K562 (cell line): ENCODE data around the gene WDR90. TPM values are rescaled to one million over a fixed set of nuclear protein-coding genes. Genes with fewer than 3 reads are reported as not detected.

Source experiments
- ATAC-seq: fragments of 200-7000 bp; cut with Tn5 transposase; 3 replicates; pipeline ENCODE4 v1.9.1; 2020; ENCODE audit warnings: moderate library complexity
- BruUV-seq: library from RNA; stranded (reverse); fragments of 400-500 nt; replicated peaks from 2 replicates; lab custom pipeline; 2021; lab: Mats Ljungman, UMichigan
- CTCF ChIA-PET: fragments of 300-600 bp; formaldehyde crosslinking; extraction: SDS; loops from one replicate; lab custom pipeline; 2021; ENCODE audit warnings: low intra/inter-chr PET ratio; lab: Yijun Ruan, JAX
- POLR2A ChIA-PET: fragments of 300-600, 350-650 bp; sonication (Branson Sonifier 250); formaldehyde crosslinking; extraction: SDS; loops from one replicate; lab custom pipeline; 2021; ENCODE audit warnings: antibody characterized with exemption, inconsistent platforms; lab: Yijun Ruan, JAX
- DNase-seq, 4 experiments: peaks; one replicate each; pipeline versions ENCODE4 v3.0.0 to v3.0.0-alpha.2; 2011 to 2018; ENCODE audit warnings: low spot score in 3 of 4, mixed read lengths in 3 of 4; ENCODE audit errors: extremely low read depth in 1 of 4
- FAIRE-seq: peaks from 2 replicates; lab custom pipeline; 2011; peaks lifted over from hg19 to GRCh38; lab: Jason Lieb, UNC
- H2AFZ ChIP-seq: 2 replicates; pipeline ENCODE4 v1.6.0; 2011; ENCODE audit warnings: low read depth, low read length, control low read depth, inconsistent platforms
- H3K27ac ChIP-seq: fragments of 200-600 bp; 3 replicates; pipeline ENCODE4 v1.8.0; 2011; ENCODE audit warnings: low read depth, mild to moderate bottlenecking, control low read depth, inconsistent platforms, low read length, moderate library complexity, mixed read lengths; ENCODE audit errors: extremely low read depth
- H3K27me3 ChIP-seq, 2 experiments: fragments of 300-600 bp in 1 of 2; 2 replicates in 1 of 2; 3 replicates in 1 of 2; pipeline versions ENCODE4 v1.6.0 to v1.8.0; 2011; ENCODE audit warnings: inconsistent platforms in 2 of 2, low read length in 2 of 2, mild to moderate bottlenecking in 1 of 2, mixed read lengths in 1 of 2, moderate library complexity in 1 of 2; ENCODE audit not compliant: control insufficient read depth in 2 of 2, insufficient read depth in 2 of 2
- H3K36me3 ChIP-seq: fragments of 300-600 bp; 3 replicates; pipeline ENCODE4 v1.8.0; 2011; ENCODE audit warnings: mild to moderate bottlenecking, low read length, inconsistent platforms; ENCODE audit not compliant: control insufficient read depth, insufficient read depth
- H3K4me1 ChIP-seq, 2 experiments: fragments of 200-600 bp in 1 of 2; replicated peaks in 1 of 2; 2 replicates in 1 of 2; 3 replicates in 1 of 2; pipeline versions ENCODE4 v1.5.1 to v1.8.0; 2011; ENCODE audit warnings: inconsistent platforms in 2 of 2, low read length in 2 of 2, mild to moderate bottlenecking in 1 of 2, mixed read lengths in 1 of 2, moderate library complexity in 1 of 2; ENCODE audit not compliant: control insufficient read depth in 2 of 2, insufficient read depth in 2 of 2
- H3K4me2 ChIP-seq: 2 replicates; pipeline ENCODE4 v1.6.1; 2011; ENCODE audit warnings: low read length, control low read depth, inconsistent platforms, mixed read lengths; ENCODE audit not compliant: insufficient read depth
- H3K4me3 ChIP-seq: fragments of 200-600 bp; sonication (generic), shearing (Covaris generic); 2 replicates; pipeline ENCODE4 v1.5.1; 2016; ENCODE audit warnings: control low read depth, inconsistent platforms
- H3K79me2 ChIP-seq: fragments of 200-600 bp; 3 replicates; pipeline ENCODE4 v1.8.0; 2011; ENCODE audit warnings: low read length, inconsistent platforms; ENCODE audit not compliant: control insufficient read depth, insufficient read depth
- H3K9ac ChIP-seq, 2 experiments: 2 replicates each; pipeline versions ENCODE4 v1.6.0 to v1.6.1; 2011; ENCODE audit warnings: low read depth in 2 of 2, low read length in 2 of 2, control low read depth in 1 of 2, inconsistent platforms in 1 of 2, mild to moderate bottlenecking in 1 of 2, mixed read lengths in 1 of 2; ENCODE audit not compliant: insufficient read depth in 1 of 2
- H3K9me1 ChIP-seq: one replicate; pipeline ENCODE4 v1.6.0; 2011; ENCODE audit warnings: inconsistent platforms, mild to moderate bottlenecking, low read length, moderate library complexity; ENCODE audit not compliant: control insufficient read depth, insufficient read depth
- H3K9me3 ChIP-seq: replicated peaks from 2 replicates; pipeline ENCODE4 v1.5.1; 2011; ENCODE audit warnings: low read depth, low read length, inconsistent platforms; ENCODE audit not compliant: control insufficient read depth, insufficient read depth
- H4K20me1 ChIP-seq: replicated peaks from 2 replicates; pipeline ENCODE4 v1.6.1; 2011; ENCODE audit warnings: low read length, inconsistent platforms, mixed read lengths; ENCODE audit not compliant: control insufficient read depth, insufficient read depth
- POLR2G ChIP-seq: fragments of 200-400 bp; formaldehyde crosslinking; IDR thresholded peaks from 2 replicates; pipeline ENCODE4 v1.6.1; 2017; ENCODE audit warnings: low read depth, mild to moderate bottlenecking, antibody characterized with exemption, low read length, moderate library complexity
- RBFOX2 ChIP-seq: fragments of 200-400 bp; formaldehyde crosslinking; IDR thresholded peaks from 2 replicates; pipeline ENCODE4 v1.6.1; 2017; ENCODE audit warnings: low read depth, mild to moderate bottlenecking, low read length, moderate library complexity
- RBM15 ChIP-seq: fragments of 200-400 bp; formaldehyde crosslinking; IDR thresholded peaks from 2 replicates; pipeline ENCODE4 v1.6.1; 2018; ENCODE audit warnings: mild to moderate bottlenecking, low read length, moderate library complexity; ENCODE audit not compliant: insufficient read depth
- SMAD3 ChIP-seq: fragments of 450-650 bp; formaldehyde crosslinking; conservative IDR thresholded peaks from 2 replicates; pipeline ENCODE4 v1.4.0; 2020; ENCODE audit warnings: mild to moderate bottlenecking
- WGBS: fragments of 100-300 bp; shearing (Covaris generic); methylation state at CpG from one replicate; pipeline ENCODE4 v1.1.6; 2016; ENCODE audit warnings: low coverage, mixed read lengths; ENCODE audit not compliant: insufficient coverage; ENCODE audit errors: missing lambda C conversion rate; 5-methylcytosine and 5-hydroxymethylcytosine counted together
- in situ Hi-C: fragments of 300-500 bp; cut with MboI; formaldehyde crosslinking; loops from 4 replicates; pipeline ENCODE4 v1.15.0; 2018; ENCODE audit warnings: inconsistent platforms, mixed read lengths
- intact Hi-C: fragments of 100-400 bp; cut with micrococcal nuclease; formaldehyde crosslinking; loops from 2 replicates; pipeline ENCODE4 v1.14.2; 2022
- polyA plus RNA-seq, 8 experiments: library from polyadenylated mRNA; depleted of rRNA in 4 of 8; stranded (reverse) in 5 of 8; unstranded in 3 of 8; fragments of >200 nt; fragmentation: Nextera tagmentation in 2 of 8; fragmentation: Illumina TruSeq in 1 of 8; extraction: Ambion mirVana in 2 of 8; extraction: Trizol in 1 of 8; gene quantifications; 2 replicates each; pipeline versions ENCODE4 v1.2.1 to v1.2.3, GENCODE V29; 2011 to 2014; ENCODE audit warnings: inconsistent platforms in 1 of 8, missing spikeins in 1 of 8
- total RNA-seq, 7 experiments: library from RNA; depleted of rRNA in 6 of 7; stranded (reverse); fragments of >200 nt in 6 of 7; fragmentation: Illumina TruSeq in 2 of 7; extraction: Trizol in 2 of 7; gene quantifications; 2 replicates each; pipeline versions ENCODE4 v1.2.1 to v1.2.3, GENCODE V29; 2011 to 2021; ENCODE audit warnings: low replicate concordance in 1 of 7

The WDR90 gene
- total and polyA plus RNA-seq, 9 of the 15 experiments (the other 6 are each of a cell fraction or from before 2014, with no cell fraction given): 0.44 to 12.6 (median 3.3) TPM

DNA sequence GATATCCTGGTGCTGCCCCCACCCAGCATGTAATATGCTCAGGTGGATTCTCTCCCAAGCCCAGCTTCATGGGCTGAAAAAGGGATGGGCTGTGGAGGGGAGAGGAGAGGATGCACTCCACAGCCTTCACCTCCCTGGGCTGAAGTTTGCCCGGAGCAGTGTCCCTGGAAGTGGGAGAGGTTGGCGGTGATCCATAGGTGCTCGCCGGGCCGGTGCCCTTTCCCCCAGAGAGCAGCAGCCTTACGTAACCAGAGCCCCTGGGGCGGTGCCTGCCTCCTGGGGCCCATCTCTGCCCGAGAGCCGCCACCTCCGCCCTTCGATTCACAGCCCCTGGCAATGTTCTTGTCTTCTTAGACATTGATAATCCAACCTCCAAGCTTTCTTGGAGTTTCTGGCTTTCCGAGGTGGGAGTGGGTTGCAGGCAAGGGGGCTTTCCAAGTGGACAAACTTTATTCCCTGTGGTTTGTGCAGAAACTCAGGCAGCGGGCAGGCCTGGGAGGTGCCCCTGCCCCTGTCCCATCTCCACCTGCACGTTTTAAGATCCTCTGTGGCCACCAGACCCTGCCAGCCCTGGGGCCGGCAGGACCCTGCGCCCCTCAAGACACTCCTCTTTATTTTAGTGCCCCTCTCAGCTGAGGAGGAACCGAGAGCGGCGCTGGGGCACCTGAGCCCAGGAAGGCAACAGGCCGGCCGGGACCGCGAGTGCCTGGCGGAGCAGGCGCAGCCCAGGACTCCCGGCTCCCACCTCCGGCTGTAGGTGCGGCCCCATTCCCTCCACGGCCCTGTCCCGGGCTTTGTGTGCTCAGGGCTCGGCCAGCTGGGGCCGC is 3.1 kb upstream of the WDR90 start:
- Histone ChIP-seq H3K4me3 (no peak overlapping the region), H3K36me3 (peaks cover 51% of the 10 kb centered on the region; the same call in 2 of the 3 replicates), H3K9ac (peak overlapping the region in 1 of 2 experiments; percentile 85; a peak in 1 of 4 replicates), H4K20me1 (no peaks in the 10 kb centered on the region), H3K27me3 (no peaks in the 10 kb centered on the region), H3K4me1 (peaks cover 4 to 88% of the 10 kb centered on the region in 2 experiments; a peak in 3 of 5 replicates), H3K9me3 (no peaks in the 10 kb centered on the region), H3K79me2 (peaks cover 52% of the 10 kb centered on the region), H3K27ac (no peak overlapping the region), H3K4me2 (no peak overlapping the region), H3K9me1 (no peaks in the 10 kb centered on the region), H2AFZ (no peak overlapping the region)
- intact Hi-C loops (no loop called here), in situ Hi-C loops (no loop called here)
- DNase-seq (no peak), ATAC-seq (no peak), FAIRE-seq (no peak)
- ChIA-PET POLR2A (interaction anchor here (0.6 kb wide), 1 partner anchor 88 kb away, joined by 3 read pairs; no protein-coding TSS in a partner anchor), CTCF (no interaction called here)
- 93% methylated on average over 19 of the region's 32 CpGs for WGBS
- TF ChIP-seq POLR2G: peak; percentile 47
- no peak for TF ChIP-seq SMAD3 (CRISPR knock-in tag)
- TF ChIP-seq RBM15: no peak
- TF ChIP-seq RBFOX2: peak; percentile 12; the same call in 1 of the 2 replicates
- no TSS peak for BruUV-seq
